ENCODE results near the gene NUP62CL.
A peak's percentile ranks its signal among the peaks of the same experiment; 100 is the strongest.

The NUP62CL gene

DNA sequence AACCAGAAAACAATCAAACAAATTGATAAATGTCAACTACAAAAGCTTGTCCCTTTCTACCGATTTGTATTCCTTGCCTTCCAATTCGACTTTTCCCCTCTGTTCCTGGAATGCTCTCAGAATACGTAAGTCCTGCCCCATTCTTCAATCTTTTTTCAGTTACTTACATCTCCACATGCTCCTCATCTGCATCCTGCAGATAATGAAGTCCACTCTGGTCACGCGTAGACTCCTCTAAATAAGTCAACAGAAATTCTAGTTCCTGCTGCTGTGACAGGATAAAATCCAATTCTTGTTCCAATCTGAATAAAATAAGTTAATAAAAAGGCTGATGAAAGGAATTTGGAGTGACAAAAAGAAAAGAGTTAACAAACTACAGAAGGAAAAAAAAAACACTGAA, 53.2 kb downstream of the NUP62CL start:
- no peak for DNase-seq (ENCODE audit: low spot score)

DNA sequence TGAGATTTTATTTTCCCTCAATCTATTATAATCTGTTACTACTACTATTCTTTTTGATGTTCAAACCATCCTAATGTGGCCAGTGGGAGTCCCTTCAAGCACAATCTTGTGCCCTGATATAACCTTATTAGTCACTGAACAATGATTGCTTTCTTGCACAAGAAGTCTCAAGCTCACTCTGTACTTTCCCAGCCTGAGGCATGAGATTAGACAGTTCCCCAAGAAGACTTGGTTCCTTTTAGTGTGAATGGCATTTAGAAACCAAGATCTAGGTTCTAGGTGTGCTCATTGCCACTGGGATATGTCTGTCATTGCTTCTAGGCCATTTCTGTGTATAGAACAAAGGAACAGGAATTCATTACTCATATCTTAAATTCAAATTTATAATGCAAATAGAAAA, 59.6 kb downstream of the NUP62CL start:
- no peak for DNase-seq (ENCODE audit: low spot score)

DNA sequence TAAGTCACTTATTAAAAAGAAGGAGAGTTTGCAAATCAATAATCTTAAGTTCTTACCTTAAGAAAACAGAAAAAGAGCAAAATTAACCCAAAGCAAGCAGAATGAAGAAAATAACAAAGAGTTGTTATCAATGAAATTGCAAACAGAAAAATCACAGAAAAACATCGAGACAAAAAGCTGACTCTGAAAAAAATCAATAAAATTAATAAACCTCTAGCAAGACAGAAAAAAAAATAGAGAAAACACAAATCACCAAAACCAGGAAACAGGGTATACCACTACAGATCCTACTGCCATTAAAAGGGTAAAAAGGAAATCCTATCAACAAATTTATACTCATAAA, 70.3 kb downstream of the NUP62CL start:
- no peak for DNase-seq (ENCODE audit: low spot score)

DNA sequence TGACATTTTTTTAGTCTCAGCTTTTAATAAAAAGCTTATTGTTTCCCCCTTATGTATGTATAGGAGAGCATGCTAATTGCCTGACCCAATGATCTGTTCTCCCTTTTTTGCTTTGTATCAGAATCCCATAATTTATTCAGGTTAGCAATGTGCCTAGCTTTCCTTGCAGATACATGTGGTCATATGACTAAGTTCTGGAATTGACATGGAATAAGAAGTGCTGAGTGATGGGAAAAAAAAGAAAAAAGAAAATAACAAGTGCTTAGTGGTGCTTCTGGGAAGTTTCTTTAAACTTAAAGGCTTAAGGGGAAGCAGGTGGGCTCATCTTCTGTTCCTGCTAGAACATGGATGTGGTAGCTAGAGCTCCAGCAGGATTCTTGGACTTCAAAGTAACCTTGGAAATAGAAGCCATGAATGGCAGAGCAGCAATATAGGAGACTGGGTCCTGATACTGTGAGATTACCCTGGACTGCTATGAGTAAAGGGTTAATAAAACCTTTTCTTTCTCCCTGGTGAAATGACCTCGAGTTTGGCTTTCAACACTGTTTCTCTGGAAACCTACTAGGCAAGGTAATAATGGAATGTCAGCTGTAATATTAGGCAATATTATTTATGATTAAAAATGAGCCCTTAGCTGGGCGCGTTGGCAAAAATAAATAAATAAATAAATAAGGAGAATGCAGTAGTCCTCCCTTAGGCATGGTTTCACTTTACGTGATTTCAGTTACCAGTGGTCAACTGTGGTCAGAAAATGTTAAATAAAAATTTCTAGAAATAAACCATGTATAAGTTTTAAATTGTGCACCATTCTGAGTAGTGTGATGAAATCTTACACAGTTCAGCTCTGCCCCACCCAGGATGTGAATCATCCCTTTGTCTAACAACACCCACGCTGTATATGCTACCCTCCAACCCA, 70.9 kb downstream of the NUP62CL start:
- DNase-seq (ENCODE audit: low spot score): no peak

DNA sequence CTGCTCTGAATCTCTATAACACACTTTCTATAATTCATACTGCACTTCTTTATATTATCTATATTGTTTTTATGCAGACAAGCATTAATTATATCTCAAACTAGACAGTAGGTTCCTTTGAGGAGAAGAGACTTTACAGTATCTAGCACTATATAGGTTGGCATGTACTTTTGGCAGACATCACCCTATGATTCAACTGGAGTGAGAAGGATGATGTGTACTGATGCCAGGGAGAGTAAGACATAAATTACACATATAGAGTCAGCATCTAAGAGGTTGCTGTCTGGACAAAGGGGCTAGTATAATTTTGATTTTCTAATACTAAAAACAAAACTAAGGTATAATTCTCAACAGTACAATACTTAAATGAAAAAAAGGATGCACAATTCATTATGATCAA, 82.5 kb downstream of the NUP62CL start:
- no peak for DNase-seq (ENCODE audit: low spot score)

DNA sequence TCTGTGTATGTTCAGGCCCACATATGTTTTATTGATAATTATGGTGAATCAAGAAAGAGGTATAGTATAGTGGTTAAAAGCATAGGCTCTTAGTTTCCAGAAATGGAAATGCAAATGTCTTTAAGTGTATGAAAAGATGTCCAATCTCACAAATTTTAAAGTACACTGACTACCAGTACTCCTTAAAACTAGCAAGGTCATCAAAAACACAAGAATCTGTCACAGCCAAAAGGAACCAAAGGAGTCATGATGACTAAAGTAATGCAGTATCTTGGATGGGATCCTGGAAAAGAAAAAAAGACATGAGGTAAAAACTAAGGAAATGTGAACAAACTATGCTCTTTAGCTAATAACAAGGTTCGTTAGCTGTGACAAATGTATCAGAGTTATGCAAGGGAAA, 87.0 kb downstream of the NUP62CL start:
- DNase-seq (ENCODE audit: low spot score): no peak

DNA sequence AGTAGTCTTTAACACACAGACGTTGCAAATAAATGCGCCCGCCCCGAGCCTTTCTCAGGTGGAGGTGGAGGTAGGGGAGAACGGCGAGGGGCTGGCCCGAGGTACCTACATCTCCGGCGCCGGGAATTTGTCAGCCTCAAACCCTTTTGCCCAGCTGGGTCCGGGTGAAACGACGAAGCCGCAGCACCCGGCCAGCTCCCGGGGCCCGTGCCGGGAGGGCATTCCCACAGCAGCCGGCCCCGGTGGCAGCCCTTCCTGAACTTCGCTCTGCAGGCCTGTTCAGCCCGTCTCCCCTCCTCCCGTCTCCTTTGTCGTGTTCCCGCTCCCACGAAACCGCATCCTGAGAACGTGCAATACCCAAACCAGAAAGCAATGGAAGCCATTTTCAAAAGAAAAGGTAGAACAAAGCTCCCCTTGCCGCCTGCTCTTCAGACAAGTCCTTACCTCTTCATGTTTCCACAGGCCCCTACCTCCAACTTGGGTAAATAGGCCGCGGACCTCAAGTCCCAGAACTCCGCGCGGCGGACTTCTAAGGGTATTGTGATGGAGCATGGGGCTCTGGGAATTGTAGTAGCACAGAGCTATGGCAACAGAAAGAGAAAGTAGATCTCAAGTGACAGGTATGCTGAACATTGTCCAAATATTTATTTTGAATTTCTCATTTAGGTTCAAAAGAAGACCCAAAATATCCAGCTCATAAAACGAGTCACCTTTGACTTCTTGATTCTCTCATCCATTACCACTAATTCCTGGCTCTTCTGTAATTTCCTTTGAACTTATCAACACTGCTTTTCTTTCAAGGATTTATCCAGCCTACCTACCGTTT, 87.7 kb downstream of the NUP62CL start, which contains the start of gene RBM41:
Gene RBM41, minus strand, starts transcription at position 501 of the 826 bp plus-strand sequence. Its CDS starts 49 bp downstream, at position 452.
- DNase-seq (ENCODE audit: low spot score): peak; percentile 17

DNA sequence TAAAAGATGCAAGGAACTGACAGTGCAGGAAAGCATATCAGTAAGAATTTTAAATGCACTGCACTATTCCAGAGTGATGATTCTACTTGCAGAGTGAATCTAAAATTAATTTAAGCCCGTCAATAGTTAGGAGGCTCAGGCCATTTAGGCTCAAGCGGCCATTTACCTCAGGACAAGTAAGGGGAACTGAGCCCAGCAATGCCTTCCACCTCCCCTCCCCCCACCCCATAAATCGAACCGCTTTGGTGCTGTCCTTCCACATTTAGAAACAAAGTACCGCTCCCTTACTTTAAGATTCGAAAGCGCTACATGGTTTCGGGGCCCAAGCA, 88.3 kb downstream of the NUP62CL start:
- no peak for DNase-seq (ENCODE audit: low spot score)

DNA sequence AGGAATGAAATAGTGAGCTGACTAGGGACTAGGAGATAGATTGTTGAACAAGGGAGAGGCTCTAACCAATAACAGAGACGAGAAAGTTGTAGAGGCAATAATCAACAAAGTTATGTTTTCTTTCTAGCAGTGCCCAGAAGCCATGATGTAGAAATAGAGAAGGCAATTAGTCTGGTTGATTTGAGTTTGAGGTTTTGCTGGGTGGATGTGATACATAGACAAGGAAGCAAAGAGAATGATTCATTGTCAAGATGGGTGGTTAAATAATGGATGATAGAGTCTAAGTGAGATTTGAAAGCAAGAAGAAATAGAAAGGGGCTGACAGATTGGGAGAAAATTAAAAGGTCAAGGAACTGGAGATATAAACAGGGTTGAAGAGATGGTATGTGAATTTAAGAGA, 98.8 kb downstream of the NUP62CL start:
- DNase-seq (ENCODE audit: low spot score): no peak

DNA sequence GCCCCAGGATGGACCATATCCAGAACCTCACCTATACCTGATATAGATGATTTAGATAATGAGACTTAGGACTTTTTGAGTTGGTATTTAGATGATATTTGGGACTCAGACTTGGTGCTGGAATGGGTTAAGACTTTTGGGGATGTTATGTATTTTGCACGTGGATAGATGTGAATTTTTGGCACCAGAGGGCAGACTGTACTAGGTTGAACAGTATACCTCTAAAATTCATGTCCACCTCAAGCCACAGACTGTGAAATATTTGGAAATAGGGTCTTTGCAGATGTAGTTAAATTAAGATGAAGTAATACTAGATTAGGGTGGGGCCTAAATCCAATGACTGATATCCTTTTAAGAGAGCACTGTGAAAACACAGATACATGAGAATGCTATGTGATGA, 103.3 kb downstream of the NUP62CL start:
- DNase-seq (ENCODE audit: low spot score): no peak

DNA sequence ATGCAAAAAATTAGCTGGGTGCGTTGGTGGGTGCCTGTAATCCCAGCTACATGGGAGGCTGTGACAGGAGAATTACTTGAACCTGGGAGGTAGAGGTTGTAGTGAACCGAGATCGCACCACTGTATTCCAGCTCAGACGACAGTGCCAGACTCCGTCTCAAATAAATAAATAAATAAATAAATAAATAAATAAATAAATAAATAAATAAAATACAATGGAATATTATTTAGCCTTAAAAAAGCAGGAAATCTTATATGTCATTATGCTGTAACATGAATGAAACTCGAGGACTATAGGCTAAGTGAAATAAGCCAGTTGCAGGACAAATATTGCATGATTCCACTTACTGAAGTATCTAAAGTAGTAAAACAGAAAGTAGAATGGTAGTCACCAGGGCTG, 130.1 kb downstream of the NUP62CL start:
- DNase-seq (ENCODE audit: low spot score): no peak

All from hepatic stellate cell (primary cell).